DMS 273 treated with DMSO at 0.1 percent for 48 hours (cell line): ENCODE data around the gene KCNQ1.

Source experiments
- DNase-seq: peaks from one replicate; lab custom pipeline; 2025; lab: John Stamatoyannopoulos, UW

The KCNQ1 gene

DNA sequence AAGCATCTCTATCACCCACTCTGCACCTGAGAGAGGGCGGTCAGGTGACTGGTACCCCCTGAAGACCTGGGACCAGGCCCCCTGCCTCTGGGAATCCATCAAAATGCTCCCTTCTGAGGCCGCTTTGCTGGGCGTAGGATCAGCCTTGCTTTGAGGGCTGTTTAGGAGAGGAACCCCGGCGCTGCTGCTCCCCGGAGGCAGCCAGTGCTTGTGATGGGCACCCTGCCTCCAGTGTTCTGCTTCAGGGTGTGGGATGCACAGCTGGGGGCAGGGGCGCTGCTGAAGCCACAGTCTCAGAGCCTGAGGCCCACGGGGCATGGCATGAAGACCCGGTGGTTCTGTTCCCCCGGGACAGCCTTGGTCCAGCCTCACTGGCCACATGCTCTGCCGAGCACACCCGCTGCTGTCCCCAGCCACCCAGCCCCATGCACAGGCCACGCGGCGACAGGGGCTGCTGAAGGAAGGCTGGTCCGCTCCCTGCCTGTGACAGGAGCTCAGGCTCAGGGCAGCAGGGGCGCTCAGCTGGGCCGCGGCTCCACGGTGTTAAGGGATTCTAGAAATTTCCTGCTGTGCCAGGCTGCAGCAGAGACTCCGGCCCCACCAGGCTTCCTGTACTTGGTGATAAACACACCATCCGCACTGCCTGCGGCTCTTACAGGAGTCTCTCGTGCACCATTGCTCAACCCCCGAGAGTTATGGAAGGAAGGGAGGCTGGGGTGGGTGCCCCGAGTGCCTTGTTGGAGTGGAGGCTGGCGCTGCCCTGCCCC lies 91.0 kb downstream of the KCNQ1 start:
- DNase-seq, result no peak

- no peak for DNase-seq
These were observed 91.7 kb downstream of the KCNQ1 start for GRCh38 chr11:2536440-2536989.

- no peak for DNase-seq
These were observed 92.3 kb downstream of the KCNQ1 start for GRCh38 chr11:2537010-2537705.

DNA sequence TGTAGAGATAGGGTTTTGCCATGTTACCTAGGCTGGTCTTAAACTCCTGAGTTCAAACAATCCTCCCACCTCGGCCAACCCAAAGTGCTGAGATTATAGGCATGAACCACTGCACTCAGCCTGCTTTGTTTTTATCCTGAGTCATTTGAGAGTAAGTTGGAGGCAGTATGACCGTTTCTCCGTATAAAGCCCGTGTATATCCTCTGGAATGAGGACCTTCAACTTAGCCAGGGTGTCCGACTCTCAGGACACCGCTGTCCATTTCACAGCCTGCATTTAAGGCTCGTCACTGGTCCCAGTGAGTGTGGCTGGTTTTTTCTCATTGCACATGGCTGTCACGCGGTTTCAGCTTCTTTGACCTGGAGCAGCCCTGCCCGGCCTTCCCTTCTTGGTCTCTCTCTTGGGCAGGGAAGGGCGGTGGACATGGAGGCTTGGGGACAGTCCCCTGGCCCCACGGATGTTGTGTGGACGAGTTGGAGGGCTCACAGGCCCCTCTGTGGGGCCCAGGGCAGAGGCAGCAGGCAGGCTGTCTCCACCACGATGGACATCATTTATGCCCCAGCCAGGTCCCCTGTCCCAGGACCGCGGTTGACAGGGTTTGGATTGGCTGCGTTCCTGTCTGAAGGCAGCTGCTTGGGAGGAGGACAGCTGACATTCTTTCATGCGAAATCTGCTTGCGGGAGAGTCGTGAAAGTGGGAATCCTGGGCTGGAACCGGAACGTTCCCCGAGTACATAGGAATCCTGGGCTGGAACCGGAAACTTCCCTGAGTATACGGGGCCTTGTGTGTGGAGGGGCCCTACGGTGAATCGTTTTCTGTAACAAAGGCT lies 93.3 kb downstream of the KCNQ1 start:
- no peak for DNase-seq

DNA sequence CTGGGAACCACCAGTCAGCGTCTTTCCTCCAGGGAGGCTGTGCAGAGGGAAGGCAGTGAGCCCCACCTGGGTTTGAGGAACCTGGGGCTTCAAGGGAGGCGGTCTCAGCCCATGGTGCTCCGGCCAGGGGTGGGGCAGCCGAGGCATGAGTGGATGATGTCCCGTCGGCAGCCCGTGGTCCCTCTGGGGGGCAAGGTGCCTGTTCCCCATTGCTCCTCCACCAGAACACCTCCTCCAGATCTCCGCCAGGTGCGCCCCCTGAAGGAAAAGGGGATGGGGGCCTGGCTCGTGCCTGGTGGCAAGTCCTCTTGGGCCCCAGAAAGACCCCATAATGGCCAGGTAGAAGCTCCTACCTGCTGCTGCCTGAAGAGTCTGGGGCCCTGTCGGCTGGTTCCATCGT lies 94.1 kb downstream of the KCNQ1 start:
- no peak for DNase-seq

DNA sequence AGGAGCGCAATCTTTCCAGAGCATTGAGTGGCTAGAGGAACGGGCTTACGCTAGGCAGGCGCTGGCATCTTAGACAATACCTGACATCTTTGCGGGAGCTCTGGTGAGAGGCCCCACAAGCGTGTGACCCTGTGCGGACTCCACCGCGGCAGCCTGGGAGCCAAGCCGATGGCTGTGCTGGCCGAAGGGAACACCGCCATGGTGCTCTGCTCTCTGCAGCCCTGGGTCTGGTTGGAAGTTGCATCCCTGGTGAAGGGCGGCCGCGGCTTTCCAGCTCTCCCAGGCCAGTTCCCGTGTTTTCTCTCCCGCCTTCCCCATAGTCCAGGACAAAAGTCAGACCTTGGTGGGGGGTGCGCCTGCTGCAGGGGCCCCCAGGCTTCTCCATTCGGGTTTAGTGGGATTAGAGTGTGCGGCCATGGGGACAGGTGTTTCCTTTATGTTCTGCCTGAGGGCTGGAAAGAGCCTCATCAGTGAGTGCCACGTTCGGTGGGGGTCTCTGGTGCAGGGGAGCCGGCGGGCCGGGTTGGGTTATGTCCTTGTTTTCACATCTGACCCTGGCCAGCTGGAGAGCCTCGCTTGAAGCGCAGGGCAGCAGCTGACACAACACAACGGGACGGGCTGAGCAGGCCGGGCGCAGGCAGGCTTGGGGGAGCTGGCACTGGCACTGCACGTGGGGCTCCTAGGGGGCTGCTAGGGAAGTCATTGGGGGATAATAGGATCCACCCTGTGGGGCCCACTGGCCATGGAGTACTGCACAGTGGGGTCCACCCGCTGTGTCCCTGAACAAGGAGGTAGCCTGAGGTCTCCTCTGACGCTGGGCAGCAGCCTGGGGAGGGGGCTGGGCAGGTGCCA lies 94.8 kb downstream of the KCNQ1 start:
- no peak for DNase-seq

GRCh38 chr11:2540223-2540991 lies 95.6 kb downstream of the KCNQ1 start:
- DNase-seq, result no peak

DNA sequence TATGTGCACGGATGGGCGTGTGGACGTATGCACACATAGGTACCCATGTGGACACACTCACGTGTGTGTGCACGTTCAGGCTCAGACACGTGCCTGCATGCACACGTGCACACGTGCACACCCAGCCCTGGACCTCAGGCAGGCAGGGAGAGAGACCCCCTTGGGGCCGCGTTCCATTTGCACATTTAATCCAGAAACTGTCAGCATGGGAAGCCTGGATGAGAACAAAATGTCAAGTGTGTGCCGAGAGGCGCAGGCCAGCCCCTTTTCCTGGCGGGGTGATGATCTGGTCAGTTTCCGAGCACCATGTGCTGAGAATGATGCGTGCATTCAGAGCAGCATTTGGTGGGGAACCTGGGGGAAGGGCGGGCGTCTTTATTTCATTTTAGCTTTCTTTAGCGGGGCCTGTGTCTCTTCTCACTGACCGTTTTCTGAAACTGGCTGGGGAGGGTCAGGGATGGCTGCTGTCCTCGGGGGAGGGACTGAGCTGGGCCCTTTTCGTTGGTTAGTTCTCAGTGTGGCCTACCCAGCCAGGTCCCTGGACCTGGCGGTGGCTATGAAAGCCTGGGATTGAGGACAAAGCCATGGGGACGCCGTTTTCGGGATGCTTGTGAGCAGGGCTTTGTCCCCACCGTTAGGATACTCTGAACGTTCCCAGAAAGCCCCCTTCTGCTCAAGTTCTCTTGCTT lies 96.3 kb downstream of the KCNQ1 start:
- no peak for DNase-seq

DNA sequence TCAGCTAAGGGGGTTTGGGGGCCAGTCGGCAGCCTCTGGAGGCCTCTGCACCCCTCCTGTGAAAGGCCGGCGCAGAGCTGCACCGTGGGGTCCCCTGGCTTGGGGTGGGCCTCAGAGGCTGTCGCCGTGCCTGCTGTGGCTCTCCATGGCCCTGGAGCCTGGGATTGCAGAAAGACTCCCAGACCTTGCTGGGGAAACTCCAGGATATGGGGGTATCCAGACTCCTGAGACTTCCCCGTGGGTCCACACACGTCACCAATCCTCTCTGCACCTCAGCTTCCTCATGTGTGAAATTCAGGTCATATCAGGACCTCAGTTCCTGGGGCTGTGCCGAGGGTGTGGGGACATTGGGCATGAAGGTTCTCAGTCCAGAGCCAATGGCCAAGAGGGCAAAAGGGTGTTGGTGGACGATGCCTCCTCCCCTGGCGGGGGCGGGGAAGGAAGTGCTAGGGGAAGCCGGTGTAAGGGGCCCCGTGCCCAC lies 97.1 kb downstream of the KCNQ1 start:
- no peak for DNase-seq

DNA sequence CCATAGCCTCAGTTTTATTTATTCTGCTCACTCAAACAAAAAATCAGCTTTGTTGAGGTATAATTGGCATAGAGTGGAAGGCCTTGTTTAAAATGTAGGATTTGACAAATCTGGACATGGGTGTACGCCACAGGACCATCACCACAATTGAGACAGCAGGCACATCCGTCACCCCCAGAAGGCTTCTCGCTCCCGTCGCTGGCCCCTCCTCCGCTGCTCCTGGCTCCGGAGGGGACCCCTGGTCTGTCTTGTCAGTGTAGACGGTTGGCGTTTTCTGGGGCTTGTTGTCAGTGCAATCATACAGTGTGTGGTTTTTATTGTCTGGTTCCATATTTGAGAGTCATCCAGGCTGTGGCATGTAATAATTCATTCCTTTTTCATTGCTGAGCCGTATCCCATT lies 97.6 kb downstream of the KCNQ1 start:
- DNase-seq, result no peak

DNA sequence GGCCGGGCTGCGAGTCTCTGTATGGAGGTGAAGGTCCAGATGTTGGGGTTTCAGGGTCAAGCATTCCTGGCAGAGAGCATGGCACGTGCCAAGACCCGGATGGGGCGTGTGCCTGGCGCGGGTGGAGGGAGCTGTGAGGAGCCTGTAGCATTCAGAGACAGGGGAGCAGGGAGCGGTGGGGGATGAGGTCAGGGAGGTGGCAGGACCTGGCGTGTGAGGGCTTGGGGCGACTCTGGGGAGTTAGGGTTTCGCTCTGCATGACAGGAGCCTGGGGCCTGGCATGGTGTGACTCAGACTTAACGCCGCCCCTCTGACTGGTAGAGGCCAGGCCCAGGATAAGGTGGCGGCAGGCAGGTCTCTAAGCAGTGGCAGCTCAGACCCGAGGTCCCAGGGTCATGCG lies 103.0 kb downstream of the KCNQ1 start:
- no peak for DNase-seq

DNA sequence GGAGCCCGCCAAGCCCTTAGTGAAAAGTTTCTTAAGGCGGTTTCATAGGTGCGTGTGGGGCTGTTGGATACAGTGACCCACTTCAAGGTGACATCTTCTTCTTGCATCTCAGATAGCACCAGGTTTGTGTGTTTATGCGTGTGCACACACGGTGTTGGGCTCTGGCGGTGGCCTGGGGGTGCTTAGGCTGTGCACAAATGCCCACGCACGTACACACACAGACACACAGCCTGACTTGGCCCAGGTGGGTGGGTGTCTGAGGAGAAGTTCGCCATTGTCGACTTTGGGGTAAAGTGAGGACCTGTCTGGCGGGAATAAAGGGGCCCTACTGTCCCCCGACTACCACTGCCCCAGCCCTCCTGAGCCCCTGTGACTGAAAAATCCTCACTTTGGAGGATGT lies 103.8 kb downstream of the KCNQ1 start:
- no peak for DNase-seq

- no peak for DNase-seq
These were observed 104.3 kb downstream of the KCNQ1 start for GRCh38 chr11:2549080-2549479.

GRCh38 chr11:2549491-2549875 lies 104.7 kb downstream of the KCNQ1 start:
- DNase-seq, result no peak

DNA sequence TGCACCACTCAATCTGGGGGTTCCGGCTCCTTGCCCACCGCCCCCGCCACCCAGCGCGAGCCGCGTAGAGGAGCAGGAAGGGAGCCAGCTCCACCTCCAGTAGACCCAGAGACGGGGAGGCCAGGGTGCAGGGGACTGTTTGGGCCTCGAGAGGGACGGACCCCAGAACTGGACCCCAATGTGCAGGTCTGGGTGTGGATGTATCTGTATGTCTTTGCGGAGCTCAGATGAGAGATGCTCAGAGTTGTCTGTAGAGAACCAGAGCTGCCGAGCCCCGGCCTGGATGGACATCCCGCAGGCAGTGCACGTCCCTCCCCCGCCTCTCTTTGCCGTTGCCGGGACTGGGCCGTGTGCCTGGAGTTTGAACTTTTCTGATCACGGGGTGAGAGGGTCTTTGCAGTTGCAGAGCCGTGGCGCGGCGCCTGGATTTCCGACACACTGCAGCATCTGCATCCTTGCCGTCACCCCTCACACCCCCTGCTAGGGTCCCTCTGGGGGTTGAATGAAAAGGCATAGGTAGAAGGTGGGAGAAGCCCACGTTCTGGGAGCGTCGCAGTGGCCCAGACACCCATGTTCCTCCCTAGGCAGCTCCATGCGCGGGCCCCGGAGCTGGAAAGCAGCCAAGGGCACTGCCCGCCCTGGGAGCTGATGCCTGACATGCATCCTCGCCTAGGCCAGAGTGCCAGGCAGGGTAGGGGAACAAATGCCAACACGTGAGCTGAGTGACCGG lies 105.2 kb downstream of the KCNQ1 start:
- DNase-seq, result no peak

DNA sequence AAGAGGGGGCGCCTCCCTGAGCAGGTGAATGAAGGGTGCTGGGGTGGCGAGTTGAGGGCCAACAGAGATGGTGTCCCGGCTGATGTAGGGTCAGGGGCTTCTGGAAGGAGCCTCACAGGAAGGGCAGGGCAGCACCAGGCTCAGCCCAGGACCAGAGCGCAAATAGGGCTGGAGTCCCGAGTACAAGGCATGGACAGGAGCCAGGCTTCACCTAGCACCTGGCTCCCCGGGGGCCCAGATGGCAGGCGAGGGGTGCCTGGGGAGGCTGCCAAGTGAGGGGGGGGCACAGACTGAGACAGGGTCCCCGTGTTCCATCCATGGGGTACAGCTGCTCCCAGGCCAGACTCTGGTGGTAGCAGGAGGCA lies 105.8 kb downstream of the KCNQ1 start:
- DNase-seq, result no peak

GRCh38 chr11:2551131-2551530 lies 106.3 kb downstream of the KCNQ1 start:
- DNase-seq, result no peak

GRCh38 chr11:2552210-2552609 lies 107.4 kb downstream of the KCNQ1 start:
- no peak for DNase-seq

DNA sequence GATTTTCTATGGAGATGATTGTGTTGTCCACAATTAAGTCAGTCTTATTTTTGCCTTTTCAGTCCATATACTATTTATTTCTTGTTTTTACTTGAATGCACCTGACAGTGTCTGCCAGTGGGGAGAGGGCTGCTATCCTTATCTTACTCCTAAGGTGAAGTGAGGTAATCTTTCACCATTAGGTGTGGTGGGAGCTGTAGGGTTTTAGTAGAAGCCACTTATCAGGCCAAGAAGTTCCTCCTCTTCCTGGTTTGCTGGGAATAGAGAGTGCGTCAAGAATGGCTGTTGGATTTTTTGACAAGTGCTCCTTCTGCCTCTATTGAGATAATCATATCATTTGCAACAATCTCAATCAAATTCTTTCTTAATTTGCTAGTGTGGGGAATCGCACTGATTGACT lies 108.4 kb downstream of the KCNQ1 start:
- DNase-seq, result no peak

GRCh38 chr11:2553886-2554285 lies 109.1 kb downstream of the KCNQ1 start:
- no peak for DNase-seq
